PC-3 (cell line): ENCODE results near the gene ANKFN1.

Experiments
- EZH2 ChIP-seq: fragments of 300-600 bp; sonication (generic); IDR thresholded peaks from one replicate; pipeline ENCODE4 v1.6.1; 2017; ENCODE audit warnings: antibody characterized with exemption, mild to moderate bottlenecking, low read length; ENCODE audit not compliant: unreplicated experiment
- TF ChIP-seq, protein P1 (sequence below): fragments of 300-600 bp; sonication (generic); conservative IDR thresholded peaks from 2 replicates; pipeline ENCODE4 v1.5.1; 2017; ENCODE audit warnings: antibody characterized with exemption, low read depth, mild to moderate bottlenecking, low read length

- no peak for TF ChIP-seq EZH2
- TF ChIP-seq, protein P1, sequence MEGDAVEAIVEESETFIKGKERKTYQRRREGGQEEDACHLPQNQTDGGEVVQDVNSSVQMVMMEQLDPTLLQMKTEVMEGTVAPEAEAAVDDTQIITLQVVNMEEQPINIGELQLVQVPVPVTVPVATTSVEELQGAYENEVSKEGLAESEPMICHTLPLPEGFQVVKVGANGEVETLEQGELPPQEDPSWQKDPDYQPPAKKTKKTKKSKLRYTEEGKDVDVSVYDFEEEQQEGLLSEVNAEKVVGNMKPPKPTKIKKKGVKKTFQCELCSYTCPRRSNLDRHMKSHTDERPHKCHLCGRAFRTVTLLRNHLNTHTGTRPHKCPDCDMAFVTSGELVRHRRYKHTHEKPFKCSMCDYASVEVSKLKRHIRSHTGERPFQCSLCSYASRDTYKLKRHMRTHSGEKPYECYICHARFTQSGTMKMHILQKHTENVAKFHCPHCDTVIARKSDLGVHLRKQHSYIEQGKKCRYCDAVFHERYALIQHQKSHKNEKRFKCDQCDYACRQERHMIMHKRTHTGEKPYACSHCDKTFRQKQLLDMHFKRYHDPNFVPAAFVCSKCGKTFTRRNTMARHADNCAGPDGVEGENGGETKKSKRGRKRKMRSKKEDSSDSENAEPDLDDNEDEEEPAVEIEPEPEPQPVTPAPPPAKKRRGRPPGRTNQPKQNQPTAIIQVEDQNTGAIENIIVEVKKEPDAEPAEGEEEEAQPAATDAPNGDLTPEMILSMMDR = no peak
Observed at GRCh38 chr17:56176091-56176490, 22.8 kb downstream of the ANKFN1 start.
